T-helper 1 cell (primary cell): ENCODE measurements around the gene RUFY3.
"Not testable (repeated sequence)": the region's sequence is repeated elsewhere in the genome, so short reads cannot be mapped to it uniquely, and the experiment has no call there.

Experiments
- DNase-seq, 5 donors: peaks; one replicate each; pipeline ENCODE4 v3.0.0-alpha.2; 2012 to 2020

Gene RUFY3

DNA sequence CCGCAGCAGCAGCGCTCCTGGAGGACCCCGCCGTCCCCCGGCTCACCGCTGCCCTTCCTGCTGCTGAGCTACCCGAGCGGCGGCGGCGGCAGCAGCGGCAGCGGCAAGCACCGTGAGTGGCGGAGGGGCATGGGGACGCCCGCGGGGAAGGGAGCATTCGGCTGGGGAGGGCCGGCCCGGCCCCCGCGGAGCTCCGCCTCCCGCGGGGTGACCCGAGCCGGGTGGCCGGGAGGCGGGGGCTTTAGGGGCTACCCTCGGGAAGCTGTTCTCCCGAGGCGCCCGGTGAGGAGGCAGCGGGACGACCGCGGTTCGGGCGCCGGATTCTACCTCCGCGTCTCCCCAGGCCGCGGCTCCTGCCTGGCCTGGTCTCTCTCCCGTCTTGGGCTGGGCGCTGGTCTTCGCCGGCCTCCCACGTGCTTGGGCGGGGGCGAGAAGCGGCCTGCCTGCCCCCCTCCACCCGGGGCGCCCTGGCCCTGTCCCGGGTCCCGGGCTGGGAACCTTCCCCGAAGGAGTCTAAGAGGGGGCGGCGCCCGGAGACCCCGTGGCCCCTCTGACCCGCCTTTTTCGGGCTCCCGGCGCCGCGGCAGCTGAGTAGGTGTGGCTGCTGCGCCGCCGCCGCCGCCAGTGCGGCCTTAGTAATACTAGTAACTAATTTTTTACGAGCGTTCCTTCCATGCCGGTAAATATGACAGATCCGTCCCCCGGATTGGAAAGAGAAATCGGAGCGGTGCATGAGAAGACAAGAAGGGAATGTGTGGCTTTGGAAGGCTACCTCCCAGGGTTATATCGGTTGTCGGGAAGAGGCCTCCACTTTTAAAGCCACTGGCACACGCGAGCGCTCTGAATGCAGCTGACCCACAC lies 16.4 kb upstream of the RUFY3 start:
- peak; percentile 51 to 74 (median 64) for DNase-seq

DNA sequence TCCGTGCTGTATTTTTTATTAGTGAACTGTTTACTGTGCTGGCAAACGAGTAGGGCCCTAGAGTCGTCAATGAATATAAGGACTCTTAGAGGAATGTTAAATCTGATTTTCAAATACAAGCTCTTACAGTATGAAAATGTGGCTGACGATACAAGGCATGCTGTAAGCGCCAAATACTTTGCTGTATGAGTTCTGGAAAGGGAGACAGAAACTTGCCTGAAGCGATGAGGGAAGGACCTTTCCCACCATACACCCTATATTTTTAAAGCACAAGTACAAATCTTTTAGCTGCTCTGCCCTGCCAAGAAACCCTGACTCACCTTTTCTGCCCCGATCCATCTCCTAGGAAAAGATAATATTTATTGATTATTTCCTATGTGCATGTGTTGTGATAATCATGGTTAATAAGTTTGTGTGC lies 15.7 kb upstream of the RUFY3 start:
- DNase-seq = no peak

DNA sequence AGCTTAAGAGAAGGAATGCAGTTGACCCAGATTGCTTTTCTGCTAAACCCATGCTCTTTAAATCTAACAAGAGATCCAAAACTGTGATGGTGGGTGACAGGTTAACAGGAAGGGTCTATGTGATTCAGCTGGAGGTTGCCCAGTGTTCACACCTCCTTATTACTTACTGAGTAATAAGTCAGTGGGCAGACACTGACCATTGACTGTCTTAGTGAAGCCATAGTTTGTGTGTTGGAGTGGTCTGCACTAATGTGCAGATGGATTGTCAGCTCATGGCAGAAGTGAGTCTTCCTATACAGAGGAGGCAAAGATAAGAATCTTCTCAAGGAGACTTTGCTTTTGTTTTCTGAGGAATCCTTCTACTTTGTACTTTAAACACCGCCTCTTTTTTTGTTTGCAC lies 15.2 kb upstream of the RUFY3 start:
- no peak for DNase-seq

DNA sequence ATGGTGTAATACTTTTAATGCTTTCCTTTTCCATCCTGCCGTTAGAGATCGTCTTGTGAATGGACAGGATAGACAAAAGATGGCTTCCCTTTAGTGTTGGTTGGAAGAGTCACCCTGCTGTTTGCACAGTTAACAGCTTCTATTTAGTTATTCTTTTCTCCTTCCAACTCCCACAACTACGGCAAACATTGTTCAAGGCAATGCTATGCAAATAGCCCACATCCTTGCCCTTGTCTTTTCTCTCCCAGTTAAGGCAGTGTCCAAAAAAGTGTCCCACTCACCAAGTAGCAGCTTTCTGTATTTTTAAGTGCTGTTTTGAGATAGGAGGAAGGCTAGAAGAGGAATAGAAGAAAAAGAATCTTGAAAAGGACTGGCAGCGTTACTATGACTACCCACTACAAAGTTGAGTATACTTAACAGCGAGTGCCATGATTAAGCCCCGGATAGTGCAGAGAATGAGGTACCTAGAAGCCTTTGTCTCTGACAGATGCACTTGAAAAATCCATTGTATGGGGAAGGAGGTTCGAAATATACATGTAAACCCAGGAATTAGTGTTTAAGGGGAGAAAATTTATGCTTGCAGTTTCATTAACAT lies 12.1 kb upstream of the RUFY3 start:
- no peak for DNase-seq

DNA sequence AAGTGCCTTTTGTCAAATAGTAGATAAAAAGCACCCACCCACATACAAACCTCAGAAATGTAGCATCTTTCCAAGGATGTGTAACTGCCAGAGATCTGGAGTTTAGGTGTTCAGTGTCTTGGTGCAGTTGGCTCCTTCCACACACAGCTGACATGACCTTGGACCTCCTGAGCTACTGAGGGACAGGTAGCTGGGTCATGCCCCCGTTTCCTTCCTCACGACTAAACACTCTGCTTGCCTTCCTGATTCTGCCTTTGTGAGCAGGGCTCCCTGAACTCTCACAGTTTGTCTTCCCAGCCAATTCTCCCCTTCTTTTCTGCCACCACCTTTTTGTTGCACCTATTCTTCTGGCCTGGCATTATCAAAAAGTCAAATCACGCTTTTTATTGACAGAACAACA lies 10.2 kb upstream of the RUFY3 start:
- DNase-seq = no peak

DNA sequence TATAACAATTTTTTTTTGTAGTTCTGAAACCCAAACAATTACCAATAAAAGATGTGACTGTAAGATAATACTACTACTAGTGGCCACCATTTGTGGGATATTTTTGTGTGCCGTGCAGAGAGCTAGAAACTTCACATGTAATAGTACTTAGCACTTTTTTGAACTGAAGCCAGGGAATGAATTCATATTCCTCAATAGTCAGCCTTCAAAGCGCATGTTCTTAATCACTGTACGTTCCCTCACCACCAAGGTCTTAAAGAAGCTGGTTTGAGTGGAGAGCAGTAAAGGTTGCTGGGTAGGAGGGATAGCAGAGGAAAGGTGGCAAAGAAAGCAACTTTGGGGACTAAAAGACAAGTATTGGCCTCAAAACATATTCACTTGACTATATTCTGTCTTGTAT lies 9.6 kb upstream of the RUFY3 start:
- DNase-seq = no peak

DNA sequence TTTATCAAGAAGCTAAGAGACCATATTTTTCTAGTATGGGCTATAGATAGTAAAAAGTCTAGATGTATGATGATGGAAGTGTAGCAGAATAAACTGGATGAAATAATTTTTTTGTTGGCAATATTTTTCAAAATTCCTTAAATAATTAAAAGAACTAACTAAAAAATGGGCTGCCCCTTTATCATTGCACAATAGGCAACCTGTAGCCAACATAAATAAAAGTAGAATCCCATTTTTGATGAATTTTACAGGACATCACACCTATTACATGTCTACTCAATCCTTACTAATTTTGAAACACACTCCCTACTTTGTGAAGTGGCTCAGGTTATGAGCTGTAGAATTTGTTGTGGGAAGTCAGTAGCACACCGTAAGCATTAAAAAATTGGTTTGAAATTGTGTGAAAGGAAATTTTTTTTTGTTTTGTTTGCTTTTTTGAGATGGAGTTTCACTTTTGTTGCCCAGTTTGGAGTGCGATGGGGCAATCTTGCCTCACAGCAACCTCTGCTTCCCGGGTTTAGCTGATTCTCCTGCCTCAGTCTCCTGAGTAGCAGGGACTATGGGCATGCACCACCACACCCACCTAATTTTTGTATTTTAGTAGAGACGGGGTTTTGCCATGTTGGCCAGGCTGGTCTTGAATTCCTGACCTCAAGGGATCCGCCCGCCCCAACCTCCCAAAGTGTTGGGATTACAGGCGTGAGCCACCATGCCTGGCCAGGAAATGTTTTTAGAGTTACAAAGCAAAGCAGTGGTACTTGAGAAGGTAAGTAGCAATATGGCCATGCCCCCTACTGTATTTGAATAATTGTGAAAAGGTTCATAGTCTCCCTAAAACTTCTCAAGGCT lies 8.9 kb upstream of the RUFY3 start:
- no peak for DNase-seq

DNA sequence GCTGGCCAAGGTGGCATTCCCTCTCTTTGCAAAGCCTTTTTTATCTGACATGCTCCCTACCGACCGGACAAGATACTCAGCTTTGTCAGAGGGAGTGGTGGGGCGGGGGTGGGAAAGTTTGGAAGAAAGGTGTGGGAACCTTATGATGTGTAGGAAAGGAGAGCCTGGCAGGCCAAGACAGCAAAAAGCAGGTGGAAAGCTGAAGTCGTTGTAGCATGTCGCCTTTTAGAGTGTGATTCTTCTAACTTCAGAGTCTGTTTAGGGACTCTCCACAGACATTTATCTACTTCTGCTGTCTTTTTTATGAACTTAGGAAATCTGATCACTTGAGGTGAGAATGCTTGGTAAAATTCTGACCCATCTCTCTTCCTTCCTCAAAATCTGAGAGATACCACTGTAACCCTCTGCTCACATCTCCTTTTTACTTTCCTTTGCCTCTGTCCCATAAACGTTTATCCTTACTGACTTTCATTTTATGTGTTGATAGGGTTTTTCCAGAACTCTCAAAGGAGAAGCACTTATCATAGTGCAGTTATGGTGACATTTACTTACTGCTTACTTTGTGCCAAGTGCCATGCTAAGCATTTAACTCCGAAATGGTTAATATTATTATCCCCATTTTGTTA lies 8.2 kb upstream of the RUFY3 start:
- DNase-seq = no peak

DNA sequence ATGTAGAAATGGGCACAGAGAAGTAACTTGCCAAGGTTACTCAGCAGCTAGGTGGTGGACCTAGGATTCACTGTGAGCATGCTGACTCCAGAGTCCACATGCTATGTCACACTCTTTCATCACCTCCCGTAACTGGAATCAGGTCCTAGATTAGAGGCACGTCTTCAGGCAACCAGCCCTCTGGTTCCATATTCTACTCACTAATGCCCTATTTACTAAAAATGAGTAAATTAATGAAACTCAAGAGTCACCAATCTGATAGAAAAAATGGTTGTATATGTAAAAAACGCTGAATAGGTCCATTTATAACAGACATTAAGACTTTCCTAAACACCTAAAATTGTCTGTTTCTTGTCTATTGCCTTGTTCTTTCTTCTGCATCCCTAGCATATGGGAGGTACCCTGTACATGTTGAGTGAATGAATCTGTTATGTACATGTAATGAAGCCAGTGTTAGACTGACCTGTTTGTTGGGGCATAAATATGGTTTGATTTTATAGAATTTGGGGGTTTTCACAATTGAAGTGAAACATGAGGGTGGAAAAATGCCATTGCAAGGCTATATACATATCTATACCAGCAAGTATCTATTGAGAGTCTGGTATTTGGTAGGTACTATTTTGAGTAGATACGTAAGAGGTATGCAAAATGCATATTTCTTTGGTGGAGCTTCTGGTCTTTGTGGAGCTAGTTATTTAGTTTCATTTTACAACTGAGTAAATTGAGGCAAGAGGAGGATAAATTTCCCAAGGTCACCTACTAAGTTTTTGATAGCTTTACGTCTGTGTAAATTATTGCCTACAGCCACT lies 7.5 kb upstream of the RUFY3 start:
- no peak for DNase-seq

DNA sequence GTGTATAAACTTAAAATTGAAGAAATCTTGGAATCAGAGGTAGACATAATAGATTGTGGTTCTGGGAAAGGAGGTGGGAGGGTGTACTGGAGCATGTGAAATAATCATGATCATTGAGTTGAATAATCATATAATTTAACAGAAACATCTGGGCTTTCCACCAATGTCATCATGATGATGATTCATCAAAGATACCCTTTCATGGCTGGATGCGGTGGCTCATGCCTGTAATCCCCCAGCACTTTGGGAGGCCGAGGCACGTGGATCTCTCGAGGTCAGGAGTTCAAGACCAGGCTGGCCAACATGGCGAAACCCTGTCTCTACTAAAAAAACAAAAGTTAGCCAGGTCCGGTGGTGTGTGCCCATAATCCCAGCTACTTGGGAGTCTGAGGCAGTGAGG lies 6.7 kb upstream of the RUFY3 start:
- DNase-seq = no peak

DNA sequence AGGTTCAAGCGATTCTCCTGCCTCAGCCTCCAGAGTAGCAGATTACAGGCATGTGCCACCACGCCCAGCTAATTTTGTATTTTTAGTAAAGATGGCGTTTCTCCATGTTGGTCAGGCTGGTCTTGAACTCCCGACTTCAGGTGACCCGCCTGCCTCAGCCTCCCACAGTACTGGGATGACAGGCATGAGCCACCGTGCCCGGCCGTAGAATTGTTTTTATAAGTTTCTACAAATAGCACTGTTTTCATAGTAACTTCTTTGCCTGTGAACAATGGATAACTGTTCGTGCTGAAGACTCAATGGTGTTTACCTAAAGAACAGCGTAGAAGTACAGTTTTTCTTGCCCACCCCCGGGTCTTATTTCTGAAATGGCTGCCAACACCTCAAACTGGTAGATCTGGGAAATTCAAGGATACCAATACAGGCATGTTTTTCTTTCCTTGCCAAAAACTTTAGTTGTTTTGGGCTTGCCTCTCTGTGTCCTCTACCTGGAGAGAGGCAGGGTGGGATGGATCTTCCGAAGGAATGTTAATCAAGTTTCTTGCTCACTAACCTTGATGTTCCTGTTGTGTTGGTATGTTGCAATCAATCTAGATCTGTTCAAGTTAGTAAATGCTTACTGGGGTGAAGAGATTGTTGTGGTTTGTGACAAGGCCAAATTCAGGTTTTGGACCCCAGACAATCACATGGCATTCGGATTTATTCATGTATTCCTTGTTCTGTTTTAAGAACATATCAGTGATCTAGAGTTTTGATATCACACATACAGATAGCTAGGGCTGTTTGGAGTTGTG lies 2.8 kb upstream of the RUFY3 start:
- DNase-seq = no peak

DNA sequence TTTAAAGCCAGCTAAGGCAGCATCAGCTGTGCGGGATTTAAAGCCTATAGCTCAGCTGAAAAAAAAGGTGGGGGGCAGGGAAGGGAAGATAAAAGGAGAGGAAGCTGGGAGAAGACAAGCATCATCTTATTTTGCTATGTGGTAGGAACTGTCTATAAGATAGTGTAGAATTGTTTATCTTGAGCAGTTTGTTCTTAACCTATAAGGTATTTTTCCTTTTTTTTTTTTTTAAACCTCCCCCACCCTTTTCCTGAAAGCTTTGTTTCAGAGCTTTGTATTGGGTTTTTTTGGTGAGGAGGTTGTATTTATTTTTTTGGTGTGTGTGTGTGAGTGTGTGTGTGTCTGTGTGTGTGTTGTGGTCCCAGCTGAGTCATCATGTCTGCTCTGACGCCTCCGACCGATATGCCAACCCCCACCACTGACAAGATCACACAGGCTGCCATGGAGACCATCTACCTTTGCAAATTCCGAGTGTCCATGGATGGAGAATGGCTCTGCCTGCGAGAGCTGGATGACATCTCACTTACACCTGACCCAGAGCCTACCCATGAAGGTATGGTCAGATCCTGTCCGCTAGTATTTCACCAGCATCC lies 531 bp downstream of the RUFY3 start:
- DNase-seq = no peak

DNA sequence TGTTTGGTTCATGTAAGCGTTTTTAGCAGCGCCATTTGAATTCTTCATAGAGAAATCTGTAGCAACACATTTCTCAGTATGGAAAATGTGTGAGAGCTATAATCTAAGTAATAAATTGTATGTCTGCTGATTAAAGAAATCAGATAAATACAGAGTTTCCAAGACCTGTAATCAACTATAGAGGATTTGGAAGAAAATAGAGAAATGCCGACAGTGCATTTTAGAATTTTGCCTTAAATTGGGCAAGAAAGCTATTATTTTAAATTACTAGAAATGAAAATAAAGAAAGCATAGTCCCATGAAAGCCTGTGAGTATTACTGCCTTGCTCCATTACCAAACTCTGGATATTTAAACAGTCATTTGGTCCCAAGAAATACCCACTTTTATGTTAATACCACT lies 2.7 kb downstream of the RUFY3 start:
- DNase-seq = no peak

DNA sequence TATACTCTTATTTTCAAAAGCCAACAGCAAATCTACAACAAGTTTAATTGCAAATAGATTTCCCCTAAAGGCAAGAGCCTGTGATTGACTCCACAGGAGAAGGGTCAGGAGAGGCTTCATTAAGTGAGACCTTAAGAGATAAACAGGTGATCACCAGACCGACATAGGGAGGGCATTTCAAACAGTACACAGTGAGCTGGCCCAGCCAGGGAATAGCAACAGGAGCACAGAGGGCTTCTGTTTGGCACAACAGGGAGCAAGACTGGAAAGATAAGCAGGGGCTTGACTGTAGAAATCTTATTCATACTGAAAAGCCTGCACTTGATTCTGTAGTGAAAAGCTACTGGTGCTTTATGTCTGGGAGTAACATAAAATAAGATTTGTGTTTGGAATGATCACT lies 3.9 kb downstream of the RUFY3 start:
- no peak for DNase-seq

DNA sequence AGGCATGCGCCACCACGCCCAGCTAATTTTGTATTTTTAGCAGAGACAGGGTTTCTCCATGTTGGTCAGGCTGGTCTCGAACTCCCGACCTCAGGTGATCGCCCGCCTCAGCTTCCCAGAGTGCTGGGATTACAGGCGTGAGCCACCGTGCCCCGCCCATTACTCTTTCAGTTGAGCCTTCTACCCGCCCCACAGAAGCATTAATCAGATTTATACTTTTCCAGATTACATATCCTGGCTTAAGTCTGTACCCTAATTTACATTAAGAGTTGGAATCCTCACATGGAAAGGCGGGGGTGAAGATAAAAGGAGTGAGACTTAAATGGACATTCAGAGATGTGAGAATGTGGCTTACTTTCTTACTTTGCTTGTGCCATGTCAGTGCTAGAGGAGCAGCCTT lies 4.8 kb downstream of the RUFY3 start:
- DNase-seq = not testable (repeated sequence)

DNA sequence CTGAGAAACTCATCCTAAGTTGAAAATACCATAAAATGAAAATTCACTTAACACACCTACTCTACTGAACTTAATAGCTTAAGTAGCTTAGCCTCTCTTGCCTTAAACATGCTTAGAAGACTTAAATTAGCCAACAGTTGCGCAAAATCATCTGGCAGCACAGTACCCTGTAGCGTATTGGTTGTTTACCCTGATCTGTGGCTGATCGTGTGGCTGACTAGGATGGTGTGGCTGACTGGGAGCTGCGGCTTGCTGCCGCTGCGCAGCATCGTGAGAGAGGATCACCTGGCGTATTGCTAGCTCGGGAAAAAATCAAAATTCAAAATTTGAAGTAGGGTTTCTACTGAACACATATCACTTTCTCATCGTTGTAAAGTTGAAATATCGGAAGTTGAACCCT lies 6.3 kb downstream of the RUFY3 start:
- no peak for DNase-seq

DNA sequence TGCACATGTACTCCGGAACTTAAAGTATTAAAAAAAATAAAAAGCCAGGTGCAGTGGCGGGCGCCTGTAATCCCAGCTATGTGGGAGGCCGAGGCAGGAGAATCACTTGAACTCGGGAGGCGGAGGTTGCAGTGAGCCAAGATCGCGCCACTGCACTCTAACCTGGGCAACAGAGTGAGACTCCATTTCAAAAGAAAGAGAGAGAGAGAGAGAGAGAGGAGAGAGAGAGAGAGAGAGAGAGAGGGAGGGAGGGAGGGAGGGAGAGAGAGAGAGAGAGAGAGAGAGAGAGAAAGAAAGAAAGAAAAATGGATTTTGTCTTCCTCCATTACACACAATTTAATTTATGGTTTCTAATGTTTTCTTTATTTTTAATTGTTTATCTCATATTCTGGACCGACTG lies 11.1 kb downstream of the RUFY3 start:
- DNase-seq = not testable (repeated sequence)

DNA sequence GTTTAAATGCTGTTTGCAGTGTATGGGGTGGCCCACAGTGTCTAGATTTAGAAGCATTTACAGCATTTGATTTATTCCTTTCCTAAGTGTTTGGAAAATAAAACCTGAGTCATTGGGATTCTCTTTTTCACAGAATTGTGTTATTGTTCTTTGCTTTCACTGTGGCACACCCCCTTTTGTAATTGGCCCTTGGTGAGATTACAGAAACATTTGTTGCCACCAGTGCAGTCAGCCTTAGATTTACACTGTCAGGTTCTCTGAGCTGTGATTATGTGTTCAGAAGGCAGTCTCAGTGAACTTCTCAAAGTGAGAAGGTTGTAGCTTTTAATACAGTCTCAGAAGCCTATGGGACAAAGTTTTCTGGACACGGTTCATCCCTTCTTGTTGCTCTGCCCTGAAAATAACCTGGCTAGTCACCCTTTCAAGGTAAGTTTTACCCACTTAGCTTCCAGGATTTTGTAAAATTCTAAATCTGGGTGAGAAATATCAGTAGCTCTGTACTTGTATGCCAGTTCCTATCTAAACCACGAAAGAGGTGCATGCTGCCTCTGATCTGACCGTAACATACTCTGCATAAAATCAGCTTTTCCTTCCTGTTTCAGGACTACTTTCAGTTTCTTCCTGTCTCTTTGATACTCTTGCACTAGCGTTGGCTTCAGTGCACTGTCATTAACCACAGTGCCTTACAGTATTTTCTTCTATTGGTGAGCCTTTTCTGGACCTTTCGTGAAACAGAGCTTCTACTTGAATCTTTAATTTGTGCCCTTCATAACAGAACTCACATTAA lies 12.6 kb downstream of the RUFY3 start:
- peak in 2 of 5 donors; percentile 22 to 77 for DNase-seq

DNA sequence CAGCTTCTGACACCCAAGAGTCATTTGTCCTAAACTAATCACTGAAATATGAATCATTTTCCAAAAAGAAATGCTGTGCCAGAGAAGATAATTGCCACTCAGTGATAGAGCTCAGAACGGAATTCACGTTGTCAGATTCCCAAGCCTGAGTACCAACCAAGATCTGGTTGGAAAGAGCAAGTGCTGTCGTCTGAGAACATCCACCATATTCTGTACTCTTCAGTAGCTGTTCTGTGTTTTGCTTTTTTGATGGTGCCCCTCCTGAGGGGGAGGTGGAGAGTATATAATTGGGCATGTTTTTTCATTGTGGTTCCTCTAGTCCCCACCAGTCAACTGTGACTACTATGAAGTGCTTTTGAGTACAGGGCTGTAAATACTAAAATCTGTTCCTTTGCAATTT lies 13.2 kb downstream of the RUFY3 start:
- peak in 1 of 5 donors; percentile 6 for DNase-seq

DNA sequence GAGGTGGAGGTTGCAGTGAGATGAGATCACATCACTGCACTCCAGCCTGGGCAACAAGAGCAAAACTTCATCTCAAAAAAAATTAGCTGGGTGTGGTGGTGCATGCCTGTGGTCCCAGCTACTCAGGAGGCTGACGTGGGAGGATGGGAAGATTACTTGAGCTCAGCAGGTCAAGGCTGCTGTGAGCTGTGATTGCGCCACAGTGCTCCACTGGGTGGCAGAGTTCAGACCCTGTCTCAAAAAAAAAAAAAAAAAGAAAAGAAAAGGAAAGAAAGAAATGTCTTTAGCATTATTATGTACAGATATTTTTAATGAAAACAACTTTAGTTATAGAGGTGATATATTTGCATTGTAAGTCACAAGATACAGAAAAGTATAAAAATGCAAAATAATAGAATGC lies 14.2 kb downstream of the RUFY3 start:
- DNase-seq = peak in 3 of 5 donors; percentile 15 to 46 (median 17)
